Spleen (tissue), 7 donors: ENCODE measurements around the gene ZNF805.

ENCODE experiments used
- POLR2A ChIP-seq, 3 donors: fragments of 450-650 bp; IDR thresholded peaks; one replicate each; pipeline ENCODE4 v1.5.1; 2017; ENCODE audit warnings: antibody characterized with exemption in 3 of 3, mild to moderate bottlenecking in 1 of 3
- POLR2AphosphoS5 ChIP-seq, 3 donors: sonication (generic); formaldehyde crosslinking; IDR thresholded peaks; one replicate each; pipeline ENCODE4 v1.5.1; 2017; ENCODE audit warnings: antibody characterized with exemption in 3 of 3
- TF ChIP-seq, protein P1 (sequence below), 11 experiments: fragments of 200-600 bp in 7 of 11; fragments of 450-650 bp in 4 of 11; sonication (generic) in 4 of 11; IDR thresholded peaks in 8 of 11; conservative IDR thresholded peaks in 3 of 11; 1 replicate in 7 of 11; 2 replicates in 4 of 11; pipeline versions ENCODE4 v1.4.0 to v1.8.0; 2016 to 2021; ENCODE audit warnings: antibody characterized with exemption in 11 of 11, inconsistent platforms in 4 of 11, mild to moderate bottlenecking in 1 of 11
- donor health status: DM: no; HTN: no; CAD: no; lungs with moderate emphysema.
- donor health status: DM: no; HTN: no; CAD: no.
- donor health status: DM: no; HTN: no; CAD: no.

DNA sequence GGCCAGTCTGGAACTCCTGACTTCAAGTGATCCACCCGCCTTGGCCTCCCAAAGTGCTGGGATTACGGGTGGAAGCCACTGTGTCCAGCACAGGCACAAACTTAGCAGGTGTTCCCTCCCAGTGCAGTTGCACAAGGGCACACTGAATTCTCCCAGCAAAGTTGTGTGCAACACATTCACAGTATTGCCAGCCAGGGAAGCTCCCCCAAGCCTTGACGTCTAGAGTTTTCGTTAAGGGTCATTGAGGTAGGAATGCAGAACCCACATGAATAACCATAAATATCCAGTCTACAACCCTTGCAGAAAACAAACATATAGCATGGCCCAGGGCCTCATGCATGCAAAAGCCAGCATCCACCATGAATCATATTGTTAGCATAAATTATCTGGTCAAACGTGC is 12.9 kb upstream of the ZNF805 start:
- TF ChIP-seq, protein P1, sequence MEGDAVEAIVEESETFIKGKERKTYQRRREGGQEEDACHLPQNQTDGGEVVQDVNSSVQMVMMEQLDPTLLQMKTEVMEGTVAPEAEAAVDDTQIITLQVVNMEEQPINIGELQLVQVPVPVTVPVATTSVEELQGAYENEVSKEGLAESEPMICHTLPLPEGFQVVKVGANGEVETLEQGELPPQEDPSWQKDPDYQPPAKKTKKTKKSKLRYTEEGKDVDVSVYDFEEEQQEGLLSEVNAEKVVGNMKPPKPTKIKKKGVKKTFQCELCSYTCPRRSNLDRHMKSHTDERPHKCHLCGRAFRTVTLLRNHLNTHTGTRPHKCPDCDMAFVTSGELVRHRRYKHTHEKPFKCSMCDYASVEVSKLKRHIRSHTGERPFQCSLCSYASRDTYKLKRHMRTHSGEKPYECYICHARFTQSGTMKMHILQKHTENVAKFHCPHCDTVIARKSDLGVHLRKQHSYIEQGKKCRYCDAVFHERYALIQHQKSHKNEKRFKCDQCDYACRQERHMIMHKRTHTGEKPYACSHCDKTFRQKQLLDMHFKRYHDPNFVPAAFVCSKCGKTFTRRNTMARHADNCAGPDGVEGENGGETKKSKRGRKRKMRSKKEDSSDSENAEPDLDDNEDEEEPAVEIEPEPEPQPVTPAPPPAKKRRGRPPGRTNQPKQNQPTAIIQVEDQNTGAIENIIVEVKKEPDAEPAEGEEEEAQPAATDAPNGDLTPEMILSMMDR (IDR thresholded peaks at IDR 0.05 in 8 of 11, conservative IDR thresholded peaks at IDR 0.05 in 3 of 11), result no peak
- TF ChIP-seq POLR2AphosphoS5 (IDR thresholded peaks at IDR 0.05), result no peak
- TF ChIP-seq POLR2A (IDR thresholded peaks at IDR 0.05), result no peak
